ENCODE measurements around the gene BTBD3. TPM values are rescaled to one million over a fixed set of nuclear protein-coding genes. Genes with fewer than 3 reads are reported as not detected.

BTBD3 gene
- 52.2 TPM for total RNA-seq

DNA sequence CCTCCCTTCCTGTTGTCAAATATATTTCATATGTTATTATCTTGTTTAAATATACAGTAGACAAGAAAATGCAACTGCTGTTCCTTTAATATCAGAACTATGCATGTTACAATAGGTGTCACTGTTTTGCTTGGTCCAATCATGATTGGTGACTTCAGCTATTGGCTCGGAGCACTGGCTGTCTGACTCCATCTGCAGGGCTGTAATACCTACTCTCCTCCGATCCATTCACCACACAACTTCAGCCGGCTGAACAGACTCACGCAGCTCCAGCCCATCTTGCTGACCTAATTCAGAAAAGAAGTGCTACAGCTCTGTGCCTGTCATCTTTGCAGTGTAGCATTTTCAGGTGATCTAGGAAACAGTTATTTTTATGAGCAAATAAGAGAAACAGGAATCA, at the start of gene BTBD3:
TSS of gene BTBD3 (plus strand) at position 231 of the 400 bp plus-strand sequence. CDS start 383 bp downstream, outside the sequence.
- Histone ChIP-seq H3K4me3 (ENCODE audit: low read length in 3 of 3) (peak within 1 kb of the TSS; percentile 54 to 70 (median 65)), H3K4me1 (ENCODE audit: control insufficient read depth in 3 of 3, insufficient read depth in 3 of 3, low read length in 3 of 3) (peaks cover 5 to 16% (median 14%) of the 10 kb centered on the region in 3 donors), H3K9ac (ENCODE audit: low read depth in 1 of 3, low read length in 3 of 3) (peak within 1 kb of the TSS; percentile 15 to 58 (median 57)), H3K27ac (ENCODE audit: low read depth, low read length) (peak within 1 kb of the TSS; percentile 46), H3K27me3 (ENCODE audit: control insufficient read depth in 3 of 3, insufficient read depth in 3 of 3, low read length in 3 of 3) (no peaks in the 10 kb centered on the region), H3K36me3 (ENCODE audit: control insufficient read depth in 3 of 3, insufficient read depth in 3 of 3, low read length in 3 of 3) (peaks cover 0 to 3% (median 0%) of the 10 kb centered on the region in 3 donors), H3K9me3 (ENCODE audit: control insufficient read depth in 3 of 3, low read length in 3 of 3) (no peaks in the 10 kb centered on the region)

DNA sequence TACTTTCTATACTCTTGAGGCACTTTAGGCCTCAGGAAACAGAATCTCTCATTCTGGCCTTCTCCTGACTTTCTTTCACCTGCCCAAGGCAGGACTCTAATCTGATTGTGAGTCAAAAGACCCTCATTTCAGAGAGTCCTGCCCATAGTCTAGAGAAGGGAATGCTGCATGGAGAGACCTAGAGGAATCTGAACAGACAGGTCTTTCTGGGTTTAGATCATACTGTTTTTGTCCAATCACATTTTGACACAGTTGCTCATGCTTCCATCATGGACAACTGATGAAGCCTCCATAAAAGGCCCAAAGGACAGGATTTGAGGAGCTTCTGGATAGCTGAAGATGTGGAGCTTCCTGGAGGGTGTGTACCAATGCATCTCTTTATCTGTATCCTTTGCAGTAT, 48.1 kb upstream of the BTBD3 start:
- H3K9me3 ChIP-seq (ENCODE audit: control insufficient read depth in 3 of 3, low read length in 3 of 3): no peaks in the 10 kb centered on the region
- no peaks in the 10 kb centered on the region for H3K27me3 ChIP-seq (ENCODE audit: control insufficient read depth in 3 of 3, insufficient read depth in 3 of 3, low read length in 3 of 3)
- H3K4me3 ChIP-seq (ENCODE audit: low read length in 3 of 3): no peak overlapping the region
- no peaks in the 10 kb centered on the region for H3K4me1 ChIP-seq (ENCODE audit: control insufficient read depth in 3 of 3, insufficient read depth in 3 of 3, low read length in 3 of 3)
- H3K27ac ChIP-seq (ENCODE audit: low read depth, low read length): no peak overlapping the region
- no peaks in the 10 kb centered on the region for H3K36me3 ChIP-seq (ENCODE audit: control insufficient read depth in 3 of 3, insufficient read depth in 3 of 3, low read length in 3 of 3)
- H3K9ac ChIP-seq (ENCODE audit: low read depth in 1 of 3, low read length in 3 of 3): no peak overlapping the region

DNA sequence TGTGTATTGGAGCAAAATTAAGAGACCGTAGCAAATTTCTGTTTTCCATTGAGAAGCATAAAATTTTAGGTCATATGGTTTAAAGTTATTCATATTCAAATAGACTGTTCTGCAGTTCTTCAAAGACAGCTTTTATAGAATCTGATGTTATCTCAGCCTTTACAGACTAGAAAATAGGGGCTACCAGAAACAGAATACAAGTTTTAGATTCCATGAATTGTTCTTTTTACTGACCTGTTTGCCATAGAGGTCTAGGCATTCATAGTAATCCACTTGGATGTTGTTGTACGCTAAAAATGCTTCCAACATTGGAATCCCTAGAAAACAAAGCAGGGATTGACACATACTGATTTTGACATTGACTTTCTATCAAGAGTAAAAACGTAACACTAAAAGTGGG, 47.3 kb upstream of the BTBD3 start:
- no peaks in the 10 kb centered on the region for H3K36me3 ChIP-seq (ENCODE audit: control insufficient read depth in 3 of 3, insufficient read depth in 3 of 3, low read length in 3 of 3)
- no peaks in the 10 kb centered on the region for H3K4me1 ChIP-seq (ENCODE audit: control insufficient read depth in 3 of 3, insufficient read depth in 3 of 3, low read length in 3 of 3)
- no peaks in the 10 kb centered on the region for H3K27me3 ChIP-seq (ENCODE audit: control insufficient read depth in 3 of 3, insufficient read depth in 3 of 3, low read length in 3 of 3)
- no peak overlapping the region for H3K4me3 ChIP-seq (ENCODE audit: low read length in 3 of 3)
- H3K27ac ChIP-seq (ENCODE audit: low read depth, low read length): no peak overlapping the region
- H3K9me3 ChIP-seq (ENCODE audit: control insufficient read depth in 3 of 3, low read length in 3 of 3): no peaks in the 10 kb centered on the region
- H3K9ac ChIP-seq (ENCODE audit: low read depth in 1 of 3, low read length in 3 of 3): no peak overlapping the region

DNA sequence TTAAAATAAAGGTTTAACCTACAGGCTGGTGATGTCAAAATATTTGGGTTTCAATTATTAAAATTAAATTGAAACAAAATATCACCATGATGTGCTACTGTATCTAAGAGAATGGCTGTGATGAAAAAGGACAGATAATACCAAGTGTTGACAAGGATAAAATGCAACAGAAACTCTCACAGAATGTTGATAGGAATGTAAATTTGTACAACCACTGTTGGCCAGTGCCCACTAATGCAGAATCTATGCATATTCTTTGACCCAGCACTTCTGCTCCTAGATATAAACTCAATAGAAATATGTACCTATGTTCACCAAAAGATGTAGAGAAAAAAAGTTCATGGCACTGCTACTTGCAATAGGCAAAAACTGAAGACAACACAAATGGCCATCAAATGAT, 41.1 kb upstream of the BTBD3 start:
- Histone ChIP-seq H3K9ac (ENCODE audit: low read depth in 1 of 3, low read length in 3 of 3) (no peak overlapping the region), H3K27ac (ENCODE audit: low read depth, low read length) (no peak overlapping the region), H3K27me3 (ENCODE audit: control insufficient read depth in 3 of 3, insufficient read depth in 3 of 3, low read length in 3 of 3) (no peaks in the 10 kb centered on the region), H3K4me1 (ENCODE audit: control insufficient read depth in 3 of 3, insufficient read depth in 3 of 3, low read length in 3 of 3) (no peaks in the 10 kb centered on the region), H3K4me3 (ENCODE audit: low read length in 3 of 3) (no peak overlapping the region), H3K9me3 (ENCODE audit: control insufficient read depth in 3 of 3, low read length in 3 of 3) (no peaks in the 10 kb centered on the region), H3K36me3 (ENCODE audit: control insufficient read depth in 3 of 3, insufficient read depth in 3 of 3, low read length in 3 of 3) (no peaks in the 10 kb centered on the region)

DNA sequence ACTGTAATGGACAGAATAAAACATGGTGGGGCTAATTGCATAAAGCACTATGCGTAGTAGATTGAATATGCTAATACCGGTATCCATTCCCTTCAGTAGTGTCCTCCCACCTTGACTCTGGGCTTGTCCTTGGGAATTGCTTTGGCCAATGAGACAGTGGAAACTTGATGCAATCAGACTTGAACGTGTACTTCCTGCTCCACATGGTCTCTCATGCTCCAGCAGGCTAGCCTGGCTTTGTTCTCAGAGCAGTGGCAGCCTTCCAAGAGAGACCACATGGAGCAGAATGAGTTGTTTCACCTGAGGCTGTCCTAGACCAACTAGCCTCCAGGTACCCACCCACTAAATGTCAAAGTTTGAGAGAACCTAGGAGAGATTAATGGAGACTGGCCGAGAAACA, 37.0 kb upstream of the BTBD3 start:
- Histone ChIP-seq H3K9me3 (ENCODE audit: control insufficient read depth in 3 of 3, low read length in 3 of 3) (no peaks in the 10 kb centered on the region), H3K9ac (ENCODE audit: low read depth in 1 of 3, low read length in 3 of 3) (no peak overlapping the region), H3K27ac (ENCODE audit: low read depth, low read length) (no peak overlapping the region), H3K4me1 (ENCODE audit: control insufficient read depth in 3 of 3, insufficient read depth in 3 of 3, low read length in 3 of 3) (no peaks in the 10 kb centered on the region), H3K36me3 (ENCODE audit: control insufficient read depth in 3 of 3, insufficient read depth in 3 of 3, low read length in 3 of 3) (no peaks in the 10 kb centered on the region), H3K4me3 (ENCODE audit: low read length in 3 of 3) (no peak overlapping the region), H3K27me3 (ENCODE audit: control insufficient read depth in 3 of 3, insufficient read depth in 3 of 3, low read length in 3 of 3) (no peaks in the 10 kb centered on the region)

DNA sequence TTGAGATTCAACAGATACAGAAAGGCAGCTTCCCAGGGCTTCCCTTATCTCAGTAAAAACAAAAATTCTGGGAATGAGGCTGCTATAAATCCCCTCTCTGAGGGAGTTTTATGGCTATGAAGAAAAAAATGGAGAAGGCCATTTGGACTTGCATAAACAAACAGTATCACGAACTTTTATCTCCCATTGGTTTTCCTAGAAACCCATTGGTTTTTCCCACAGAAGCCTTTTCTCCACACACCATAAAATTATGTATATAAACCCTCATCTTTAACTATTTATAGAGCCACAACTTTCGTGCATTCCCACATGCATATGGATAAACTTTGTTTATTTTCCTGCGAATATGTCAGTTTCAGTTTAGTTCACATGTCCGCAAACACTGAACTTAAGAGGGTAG, 36.2 kb upstream of the BTBD3 start:
- Histone ChIP-seq H3K9me3 (ENCODE audit: control insufficient read depth in 3 of 3, low read length in 3 of 3) (no peaks in the 10 kb centered on the region), H3K4me3 (ENCODE audit: low read length in 3 of 3) (no peak overlapping the region), H3K27ac (ENCODE audit: low read depth, low read length) (no peak overlapping the region), H3K4me1 (ENCODE audit: control insufficient read depth in 3 of 3, insufficient read depth in 3 of 3, low read length in 3 of 3) (no peaks in the 10 kb centered on the region), H3K36me3 (ENCODE audit: control insufficient read depth in 3 of 3, insufficient read depth in 3 of 3, low read length in 3 of 3) (no peaks in the 10 kb centered on the region), H3K9ac (ENCODE audit: low read depth in 1 of 3, low read length in 3 of 3) (no peak overlapping the region), H3K27me3 (ENCODE audit: control insufficient read depth in 3 of 3, insufficient read depth in 3 of 3, low read length in 3 of 3) (no peaks in the 10 kb centered on the region)

DNA sequence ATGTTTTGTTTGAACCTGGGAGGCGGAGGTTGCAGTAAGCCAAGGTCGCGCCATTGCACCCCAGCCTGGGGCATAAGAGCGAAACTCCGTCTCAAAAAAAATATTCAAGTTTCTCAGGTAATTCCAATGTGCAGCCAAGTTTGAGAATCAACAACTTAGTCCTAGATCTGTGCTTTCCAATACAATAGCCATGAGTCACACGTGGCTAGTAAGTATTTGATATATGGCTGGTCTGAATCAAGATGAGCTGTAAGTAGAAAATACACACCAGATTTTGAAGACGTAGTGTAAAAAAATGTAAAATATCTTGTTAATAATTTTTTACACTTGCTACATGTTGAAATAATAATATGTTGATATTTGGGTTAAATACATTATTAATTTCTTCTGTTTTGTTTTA, 35.0 kb upstream of the BTBD3 start:
- Histone ChIP-seq H3K27me3 (ENCODE audit: control insufficient read depth in 3 of 3, insufficient read depth in 3 of 3, low read length in 3 of 3) (no peaks in the 10 kb centered on the region), H3K9me3 (ENCODE audit: control insufficient read depth in 3 of 3, low read length in 3 of 3) (no peaks in the 10 kb centered on the region), H3K27ac (ENCODE audit: low read depth, low read length) (no peak overlapping the region), H3K4me1 (ENCODE audit: control insufficient read depth in 3 of 3, insufficient read depth in 3 of 3, low read length in 3 of 3) (no peaks in the 10 kb centered on the region), H3K9ac (ENCODE audit: low read depth in 1 of 3, low read length in 3 of 3) (no peak overlapping the region), H3K4me3 (ENCODE audit: low read length in 3 of 3) (no peak overlapping the region), H3K36me3 (ENCODE audit: control insufficient read depth in 3 of 3, insufficient read depth in 3 of 3, low read length in 3 of 3) (no peaks in the 10 kb centered on the region)

DNA sequence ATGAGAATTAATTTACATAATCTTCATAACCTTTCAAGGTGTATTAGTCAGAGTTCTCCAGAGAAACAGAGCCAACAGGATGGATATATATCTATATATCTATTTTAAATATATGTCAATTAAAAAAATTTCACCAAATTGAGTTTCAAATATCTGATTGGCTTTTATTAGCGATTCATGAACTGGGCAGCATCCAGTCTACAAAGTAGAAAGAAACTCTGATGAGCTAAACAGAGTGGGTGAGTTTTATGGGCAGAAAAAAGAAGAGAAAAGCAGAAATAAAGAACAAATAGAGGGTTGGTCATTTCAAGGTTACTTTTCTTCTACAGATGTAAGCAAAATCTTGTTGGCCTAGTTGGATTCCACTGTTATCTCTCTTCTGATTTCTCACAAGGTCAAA, 29.0 kb upstream of the BTBD3 start:
- H3K9ac ChIP-seq (ENCODE audit: low read depth in 1 of 3, low read length in 3 of 3): no peak overlapping the region
- H3K27ac ChIP-seq (ENCODE audit: low read depth, low read length): no peak overlapping the region
- no peaks in the 10 kb centered on the region for H3K9me3 ChIP-seq (ENCODE audit: control insufficient read depth in 3 of 3, low read length in 3 of 3)
- H3K4me3 ChIP-seq (ENCODE audit: low read length in 3 of 3): no peak overlapping the region
- H3K27me3 ChIP-seq (ENCODE audit: control insufficient read depth in 3 of 3, insufficient read depth in 3 of 3, low read length in 3 of 3): no peaks in the 10 kb centered on the region
- H3K36me3 ChIP-seq (ENCODE audit: control insufficient read depth in 3 of 3, insufficient read depth in 3 of 3, low read length in 3 of 3): no peaks in the 10 kb centered on the region
- peaks cover 9 to 19% (median 18%) of the 10 kb centered on the region in 3 donors for H3K4me1 ChIP-seq (ENCODE audit: control insufficient read depth in 3 of 3, insufficient read depth in 3 of 3, low read length in 3 of 3)

DNA sequence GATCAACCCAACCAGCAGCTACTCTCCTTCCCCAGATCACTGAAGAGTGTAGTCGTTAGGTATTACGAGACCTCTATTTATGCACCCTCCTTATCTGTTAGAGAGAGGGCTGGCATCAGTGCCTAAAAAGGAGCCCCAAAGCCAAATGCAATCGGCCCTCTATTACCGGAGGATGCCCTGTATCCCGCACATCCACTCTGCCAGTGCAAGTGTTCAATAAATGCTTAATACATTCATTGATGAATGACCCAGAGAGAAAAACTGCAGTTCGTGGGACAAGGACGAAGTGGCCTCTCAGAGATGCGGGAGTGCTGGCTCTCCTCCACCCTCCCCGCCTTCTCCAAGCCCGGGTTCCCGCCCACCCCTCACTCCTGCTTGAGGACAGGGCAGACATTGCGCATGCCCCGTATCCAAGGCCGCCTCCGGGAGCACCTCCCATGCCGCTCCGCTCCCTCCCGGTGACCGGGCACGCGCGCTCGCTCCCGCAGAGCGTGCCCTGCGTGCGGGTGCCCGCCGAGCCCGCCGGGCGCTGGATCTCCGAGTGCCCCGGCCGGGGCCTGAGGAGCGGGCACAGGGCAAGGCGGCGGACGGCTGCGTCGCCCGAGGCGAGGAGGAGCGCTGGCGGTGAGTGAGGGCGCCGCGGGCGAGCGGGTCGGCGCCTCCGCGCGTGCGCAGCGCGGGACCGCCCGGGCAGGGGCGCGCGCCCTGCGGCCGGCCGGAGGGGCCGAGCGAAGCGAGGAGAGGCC, 27.2 kb upstream of the BTBD3 start:
- Histone ChIP-seq H3K4me1 (ENCODE audit: control insufficient read depth in 3 of 3, insufficient read depth in 3 of 3, low read length in 3 of 3) (peaks cover 16 to 28% (median 23%) of the 10 kb centered on the region in 3 donors), H3K27me3 (ENCODE audit: control insufficient read depth in 3 of 3, insufficient read depth in 3 of 3, low read length in 3 of 3) (no peaks in the 10 kb centered on the region), H3K9me3 (ENCODE audit: control insufficient read depth in 3 of 3, low read length in 3 of 3) (no peaks in the 10 kb centered on the region), H3K9ac (ENCODE audit: low read depth in 1 of 3, low read length in 3 of 3) (peak overlapping the region; percentile 61 to 80 (median 79)), H3K36me3 (ENCODE audit: control insufficient read depth in 3 of 3, insufficient read depth in 3 of 3, low read length in 3 of 3) (no peaks in the 10 kb centered on the region), H3K27ac (ENCODE audit: low read depth, low read length) (peak overlapping the region; percentile 83), H3K4me3 (ENCODE audit: low read length in 3 of 3) (peak overlapping the region; percentile 71 to 90 (median 74))

DNA sequence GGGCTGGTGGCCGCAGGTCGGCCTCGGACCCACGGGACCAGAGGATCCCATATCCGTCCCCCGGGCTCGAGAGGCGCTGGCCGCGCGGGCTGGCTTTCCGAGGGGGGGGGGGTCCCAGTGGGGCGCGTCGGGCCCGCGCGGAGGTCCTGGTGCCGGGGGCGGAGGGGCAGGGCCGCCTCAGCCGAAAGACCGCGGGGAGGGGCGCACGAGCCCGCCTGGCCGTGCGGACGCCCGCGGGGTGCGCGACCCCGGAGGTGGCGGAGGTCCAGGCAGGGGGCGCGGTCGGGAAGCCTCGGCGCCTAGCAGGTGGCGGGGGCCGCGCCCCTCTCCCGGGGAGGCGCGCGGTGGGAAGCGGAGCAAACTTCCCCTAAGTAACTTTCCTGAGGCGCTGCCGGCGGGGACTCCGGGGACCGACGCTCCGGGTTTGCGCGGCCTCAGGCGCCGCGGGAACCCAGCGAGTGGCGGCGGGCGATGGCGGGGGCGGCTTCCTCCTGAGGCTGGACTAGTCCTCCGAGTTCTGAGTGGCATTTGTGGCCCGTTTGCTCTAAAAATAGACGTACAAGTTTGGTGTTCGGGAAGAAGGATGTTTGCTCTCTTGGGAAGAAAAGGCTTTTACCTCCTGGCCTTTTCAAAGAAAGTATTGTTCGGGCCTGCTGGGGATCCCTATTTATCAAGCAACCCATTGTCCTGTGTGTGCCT, 26.5 kb upstream of the BTBD3 start:
- Histone ChIP-seq H3K9ac (ENCODE audit: low read depth in 1 of 3, low read length in 3 of 3) (peak overlapping the region; percentile 79 to 80 (median 79)), H3K4me3 (ENCODE audit: low read length in 3 of 3) (peak overlapping the region; percentile 71 to 90 (median 74)), H3K27me3 (ENCODE audit: control insufficient read depth in 3 of 3, insufficient read depth in 3 of 3, low read length in 3 of 3) (no peaks in the 10 kb centered on the region), H3K4me1 (ENCODE audit: control insufficient read depth in 3 of 3, insufficient read depth in 3 of 3, low read length in 3 of 3) (peaks cover 19 to 30% (median 23%) of the 10 kb centered on the region in 3 donors), H3K36me3 (ENCODE audit: control insufficient read depth in 3 of 3, insufficient read depth in 3 of 3, low read length in 3 of 3) (no peaks in the 10 kb centered on the region), H3K9me3 (ENCODE audit: control insufficient read depth in 3 of 3, low read length in 3 of 3) (no peaks in the 10 kb centered on the region), H3K27ac (ENCODE audit: low read depth, low read length) (peak overlapping the region; percentile 83)

Measured in skeletal muscle tissue (tissue), 4 donors.